NCI-H510A treated with DMSO at 0.1 percent for 48 hours (cell line): Measurements from ENCODE around the gene SLC10A7.
A peak's percentile ranks its signal among the peaks of the same experiment; 100 is the strongest.

Experiments
- DNase-seq: peaks from one replicate; lab custom pipeline; 2025; lab: John Stamatoyannopoulos, UW

SLC10A7 gene, protein sequence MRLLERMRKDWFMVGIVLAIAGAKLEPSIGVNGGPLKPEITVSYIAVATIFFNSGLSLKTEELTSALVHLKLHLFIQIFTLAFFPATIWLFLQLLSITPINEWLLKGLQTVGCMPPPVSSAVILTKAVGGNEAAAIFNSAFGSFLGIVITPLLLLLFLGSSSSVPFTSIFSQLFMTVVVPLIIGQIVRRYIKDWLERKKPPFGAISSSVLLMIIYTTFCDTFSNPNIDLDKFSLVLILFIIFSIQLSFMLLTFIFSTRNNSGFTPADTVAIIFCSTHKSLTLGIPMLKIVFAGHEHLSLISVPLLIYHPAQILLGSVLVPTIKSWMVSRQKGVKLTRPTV

DNA sequence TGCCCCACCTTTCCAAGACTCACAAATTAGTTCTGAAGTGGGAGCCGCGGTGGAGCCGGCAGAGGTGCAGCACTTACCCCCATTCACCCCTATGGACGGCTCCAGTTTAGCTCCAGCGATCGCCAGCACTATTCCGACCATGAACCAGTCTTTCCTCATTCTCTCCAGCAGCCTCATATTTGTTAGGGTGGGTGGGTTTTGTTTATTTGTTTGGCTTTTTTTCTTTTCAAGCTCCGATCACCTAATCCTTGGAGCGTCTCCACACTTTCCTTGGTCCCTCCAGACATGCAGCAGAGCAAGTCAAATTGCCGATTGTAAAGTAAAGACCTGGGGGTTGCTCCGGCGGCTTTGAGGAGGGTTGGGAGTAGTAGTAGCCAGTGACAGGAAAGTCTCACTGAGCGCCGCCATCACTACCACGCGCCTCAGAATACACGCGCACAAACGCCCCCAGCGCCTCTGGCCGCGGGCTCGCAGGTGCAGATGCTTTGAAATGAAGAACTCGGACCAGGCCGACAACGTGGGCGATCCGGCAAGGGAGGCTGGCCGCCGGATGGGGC lies at the start of gene SLC10A7:
TSS of gene SLC10A7 (minus strand) at position 400 of the 557 bp plus-strand sequence. CDS start at position 177, 223 bp downstream.
- DNase-seq, result peak; percentile 67

GRCh38 chr4:146567396-146567795 lies 45.7 kb upstream of the SLC10A7 start:
- DNase-seq, result no peak

GRCh38 chr4:146564492-146564891 lies 42.8 kb upstream of the SLC10A7 start:
- DNase-seq, result no peak

- no peak for DNase-seq
Observed at GRCh38 chr4:146550161-146550560, 28.4 kb upstream of the SLC10A7 start.

- DNase-seq, result no peak
Observed at GRCh38 chr4:146548443-146548842, 26.7 kb upstream of the SLC10A7 start.

DNA sequence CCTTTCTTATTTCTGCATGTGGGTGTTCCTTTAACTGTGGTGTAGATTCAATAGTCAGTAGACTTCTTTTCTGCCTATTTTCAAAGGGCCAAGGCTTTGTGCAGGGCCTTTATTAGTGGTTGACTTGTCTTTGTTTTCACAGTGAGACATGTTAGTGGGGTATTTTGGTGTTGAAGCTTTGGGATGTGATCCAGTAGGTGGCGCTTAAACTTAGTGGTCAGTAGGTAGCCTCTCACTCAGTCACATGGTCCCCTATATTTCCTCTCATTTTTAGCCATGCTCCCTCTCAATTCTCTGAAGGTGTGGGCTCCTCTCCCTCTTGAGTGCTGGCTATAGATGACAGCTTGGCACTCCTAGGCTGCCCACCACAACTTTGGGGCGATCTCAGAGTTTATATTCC lies 23.4 kb upstream of the SLC10A7 start:
- peak; percentile 5 for DNase-seq

- no peak for DNase-seq
Observed at GRCh38 chr4:146534178-146534577, 12.4 kb upstream of the SLC10A7 start.

- DNase-seq, result no peak
Observed at GRCh38 chr4:146525754-146526153, 4.0 kb upstream of the SLC10A7 start.

DNA sequence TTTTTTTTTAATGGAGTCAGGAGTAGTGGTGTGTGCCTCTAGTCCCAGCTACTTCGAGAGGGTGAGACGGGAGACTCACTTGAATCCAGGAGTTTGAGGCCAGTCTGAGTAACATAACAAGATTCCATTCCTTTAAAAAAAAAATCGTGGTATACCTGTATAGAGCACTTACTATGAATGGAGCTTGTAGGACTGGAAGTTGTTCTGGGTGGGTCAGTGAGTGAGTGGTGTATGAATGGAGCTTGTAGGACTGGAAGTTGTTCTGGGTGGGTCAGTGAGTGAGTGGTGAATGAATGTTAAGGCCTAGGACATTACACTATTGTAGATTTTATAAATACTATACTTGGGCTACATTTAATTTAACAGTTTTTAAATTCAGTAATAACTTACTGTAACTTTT lies 2.9 kb upstream of the SLC10A7 start:
- DNase-seq, result no peak

DNA sequence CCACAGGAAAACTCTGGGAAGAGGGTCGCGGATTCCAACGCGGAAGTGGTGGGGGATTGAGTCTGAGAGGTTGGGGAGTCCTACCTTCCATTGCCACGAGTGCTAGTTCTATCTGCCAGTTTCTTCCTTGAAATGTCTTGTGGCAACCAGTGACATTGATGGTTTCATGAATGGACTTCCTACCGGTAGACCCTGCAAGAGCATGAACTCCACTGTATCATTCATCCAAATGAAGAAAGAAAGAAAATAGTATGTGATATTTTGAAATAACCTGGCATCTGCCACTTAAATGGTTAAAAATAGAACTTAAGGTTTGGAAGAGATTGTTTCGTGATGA lies 1.1 kb upstream of the SLC10A7 start:
- no peak for DNase-seq

GRCh38 chr4:146522098-146522868 lies 543 bp upstream of the SLC10A7 start:
- peak; percentile 34 for DNase-seq

DNA sequence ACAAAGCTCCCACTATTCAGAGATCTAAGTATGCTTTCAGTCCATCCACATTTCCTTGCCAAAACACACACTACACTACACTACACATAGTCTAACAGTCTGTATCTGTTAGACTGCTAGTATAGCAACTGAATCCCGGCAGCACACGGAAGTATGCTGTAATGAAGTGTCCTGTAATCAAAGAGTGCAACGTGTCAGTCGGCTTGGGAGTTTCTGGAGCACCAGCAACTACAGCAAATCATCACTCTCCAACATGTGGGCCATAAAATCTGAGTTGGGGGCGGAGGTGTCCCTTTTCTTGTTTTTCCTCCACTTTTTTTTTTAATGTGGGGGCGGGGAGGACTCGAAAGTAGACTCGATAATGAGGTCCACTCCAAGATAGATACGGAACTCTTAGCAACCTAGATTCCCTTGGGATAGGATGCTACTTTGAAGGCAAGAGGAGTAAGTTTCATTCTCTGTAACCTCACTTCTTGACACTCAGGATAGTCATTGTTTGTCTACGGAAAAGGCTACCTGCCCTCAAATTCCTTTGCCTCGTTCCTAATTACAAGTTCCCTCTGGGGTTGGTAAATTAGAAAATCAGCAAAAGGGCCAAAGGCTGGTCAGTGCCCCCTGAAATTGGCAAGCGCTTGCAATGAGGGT lies 722 bp downstream of the SLC10A7 start:
- peak; percentile 36 for DNase-seq

- DNase-seq, result no peak
Observed at GRCh38 chr4:146514651-146515357, 6.9 kb downstream of the SLC10A7 start.

DNA sequence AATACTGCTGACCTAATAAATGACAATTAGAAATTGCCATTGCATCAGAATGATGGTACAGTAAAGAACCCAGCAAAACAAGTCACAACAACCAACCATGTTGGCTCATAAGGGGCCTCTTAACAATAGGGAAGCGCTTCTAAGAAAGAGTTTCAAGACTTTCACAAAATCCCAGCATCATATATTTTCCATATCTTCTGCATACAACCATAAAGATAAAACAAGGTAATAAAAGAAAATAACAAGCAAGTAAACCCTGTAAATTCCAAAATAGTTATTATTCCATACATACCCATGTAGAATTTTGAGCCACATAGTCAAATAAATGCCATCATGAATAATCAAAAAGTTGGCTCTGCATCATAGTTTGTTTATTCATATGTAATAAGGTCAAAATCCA lies 8.2 kb downstream of the SLC10A7 start:
- no peak for DNase-seq

DNA sequence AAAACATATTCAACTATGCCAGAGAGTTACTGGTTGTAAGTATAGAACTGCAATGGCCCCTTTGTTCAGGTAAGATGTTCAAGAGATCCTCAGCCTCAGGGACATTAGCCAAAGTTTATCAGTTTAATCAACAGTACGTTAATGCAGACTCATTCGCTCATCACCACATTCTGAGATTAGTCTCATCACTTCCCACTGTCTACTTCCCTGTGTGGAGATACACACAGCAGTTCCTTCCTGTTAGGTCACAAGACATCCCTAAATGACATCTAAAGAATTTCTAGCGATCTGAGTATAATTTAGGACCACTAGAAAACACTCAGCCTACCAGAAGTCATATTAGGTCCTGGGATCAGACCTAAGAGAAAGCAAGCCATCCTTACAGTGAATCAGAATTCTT lies 10.4 kb downstream of the SLC10A7 start:
- DNase-seq, result no peak

DNA sequence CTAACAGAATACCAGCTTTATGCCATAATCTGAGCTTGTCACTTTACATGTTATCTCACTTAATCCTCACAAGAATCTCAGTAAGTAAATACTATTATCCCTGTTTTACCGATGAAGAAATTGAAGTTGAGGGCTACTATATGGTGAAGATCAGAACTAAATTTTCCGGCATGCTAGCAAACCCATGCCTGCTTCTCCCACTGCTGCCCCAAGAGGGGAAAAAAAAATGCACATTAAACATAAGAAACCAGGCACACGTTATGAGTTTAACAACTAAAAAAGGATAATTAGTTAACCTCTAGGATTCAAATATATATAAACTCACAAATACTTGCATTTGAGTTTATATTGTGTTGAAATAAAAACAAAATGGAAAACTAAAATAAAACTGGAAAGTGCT lies 10.8 kb downstream of the SLC10A7 start:
- no peak for DNase-seq

DNA sequence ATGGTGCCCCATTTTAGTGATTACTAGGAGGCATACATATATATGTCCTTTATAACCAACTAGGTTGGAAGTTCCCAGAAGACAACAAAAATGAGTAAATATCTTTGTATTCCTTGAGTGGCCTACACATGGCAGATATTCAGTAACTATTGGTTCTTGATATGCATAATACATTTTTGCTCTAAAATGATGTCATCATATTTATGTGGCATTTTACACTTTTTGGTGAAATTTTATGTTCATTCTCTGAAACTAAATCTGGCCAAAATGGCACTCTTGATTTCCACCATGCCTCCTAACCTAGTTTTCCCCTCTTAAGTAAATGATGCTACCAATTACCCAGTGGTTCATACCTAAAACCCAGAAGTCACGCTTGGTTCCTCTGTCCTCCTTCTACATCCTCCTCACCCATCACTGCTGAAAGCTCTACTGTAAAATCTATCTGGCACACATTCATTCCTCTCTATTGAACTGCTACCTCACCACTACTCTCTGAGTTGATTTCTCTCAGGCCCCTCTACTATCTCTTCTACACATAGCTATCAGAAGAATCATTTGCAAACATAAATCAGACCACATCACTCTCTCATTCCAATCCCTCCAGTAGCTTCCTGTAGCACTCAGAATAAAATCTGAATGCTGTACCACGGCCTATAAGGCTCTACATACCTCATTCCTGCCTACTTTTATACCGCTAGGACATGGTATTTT lies 13.4 kb downstream of the SLC10A7 start:
- no peak for DNase-seq

GRCh38 chr4:146507632-146508031 lies 14.1 kb downstream of the SLC10A7 start:
- no peak for DNase-seq

DNA sequence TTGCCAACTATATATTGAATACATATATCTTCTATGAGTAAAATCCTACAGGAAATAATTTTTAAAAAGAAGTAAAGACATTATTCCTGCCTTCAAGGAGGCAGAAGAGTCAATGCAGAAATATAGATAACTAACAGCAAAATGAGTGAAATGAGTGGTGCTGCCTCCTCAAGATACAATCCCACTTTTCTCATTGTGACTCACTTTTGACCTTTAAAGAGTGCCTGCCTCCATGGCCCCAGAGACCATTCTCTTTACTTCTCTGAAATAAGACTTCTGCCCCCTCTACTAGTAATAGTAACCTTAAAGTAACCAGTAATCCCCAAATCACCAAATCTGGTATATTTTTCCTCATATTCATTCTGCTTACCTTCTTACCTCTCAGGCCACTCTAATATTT lies 15.5 kb downstream of the SLC10A7 start:
- DNase-seq, result no peak

GRCh38 chr4:146500216-146500615 lies 21.5 kb downstream of the SLC10A7 start:
- no peak for DNase-seq

- no peak for DNase-seq
Observed at GRCh38 chr4:146498291-146498690, 23.4 kb downstream of the SLC10A7 start.
